NCI-H526 treated with DMSO at 0.1 percent for 48 hours (cell line): ENCODE data around the gene RSBN1.
"Not testable (repeated sequence)": the region's sequence is repeated elsewhere in the genome, so short reads cannot be mapped to it uniquely, and the experiment has no call there.

Source experiments
- DNase-seq: peaks from one replicate; lab custom pipeline; 2025; lab: John Stamatoyannopoulos, UW

Gene RSBN1

DNA sequence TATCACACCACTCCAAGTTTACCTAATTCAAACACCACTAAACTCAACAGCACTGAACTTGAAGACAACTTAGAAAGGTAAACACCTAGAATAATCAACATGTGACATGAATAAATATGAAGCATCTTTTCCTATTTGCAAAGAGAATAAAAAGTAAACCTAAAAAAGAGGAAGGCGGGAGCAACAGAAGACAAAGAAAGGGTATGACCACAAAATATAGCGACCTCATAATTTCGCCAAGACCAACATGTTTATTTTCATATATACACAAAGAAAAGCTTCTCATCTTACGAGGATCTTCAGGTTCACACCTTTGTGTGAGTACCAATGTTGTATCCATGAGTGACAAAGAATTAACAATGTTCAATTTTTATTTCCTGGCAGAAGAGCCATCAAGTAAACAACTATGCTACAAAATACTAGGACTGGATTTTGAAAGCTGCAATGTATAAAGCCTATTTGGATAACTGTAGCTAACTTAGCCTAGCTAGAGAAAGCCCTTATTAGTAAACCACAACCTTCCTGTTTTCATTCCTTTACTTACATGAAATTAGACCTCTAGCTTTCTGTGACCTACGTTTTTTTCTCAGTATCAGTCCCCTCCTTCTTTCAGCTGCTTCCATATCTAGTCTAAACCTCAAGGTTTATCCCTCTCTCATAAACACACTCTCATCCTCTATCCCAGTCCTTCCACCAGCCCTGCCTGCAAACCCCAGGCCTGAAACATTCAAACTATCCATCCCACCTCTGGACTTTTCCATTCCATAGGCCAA, 31.7 kb downstream of the RSBN1 start:
- DNase-seq, result peak; percentile 33

DNA sequence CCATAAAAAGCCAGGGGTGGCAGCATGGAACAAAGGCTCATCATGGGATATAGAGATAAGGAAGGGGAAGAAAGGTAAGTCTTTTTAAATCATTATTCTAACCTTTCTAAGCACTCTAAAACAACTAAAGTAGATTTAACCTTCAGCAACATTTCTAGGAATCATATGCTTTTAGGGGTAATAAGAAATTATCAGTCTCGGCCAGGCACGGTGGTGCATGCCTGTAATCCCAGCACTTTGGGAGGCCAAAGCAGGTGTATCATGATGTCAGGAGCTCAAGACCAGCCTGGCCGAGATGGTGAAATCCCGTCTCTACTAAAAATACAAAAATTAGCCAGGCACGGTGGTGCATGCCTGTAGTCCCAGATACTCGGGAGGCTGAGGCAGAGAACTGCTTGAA, 32.7 kb downstream of the RSBN1 start:
- no peak for DNase-seq

DNA sequence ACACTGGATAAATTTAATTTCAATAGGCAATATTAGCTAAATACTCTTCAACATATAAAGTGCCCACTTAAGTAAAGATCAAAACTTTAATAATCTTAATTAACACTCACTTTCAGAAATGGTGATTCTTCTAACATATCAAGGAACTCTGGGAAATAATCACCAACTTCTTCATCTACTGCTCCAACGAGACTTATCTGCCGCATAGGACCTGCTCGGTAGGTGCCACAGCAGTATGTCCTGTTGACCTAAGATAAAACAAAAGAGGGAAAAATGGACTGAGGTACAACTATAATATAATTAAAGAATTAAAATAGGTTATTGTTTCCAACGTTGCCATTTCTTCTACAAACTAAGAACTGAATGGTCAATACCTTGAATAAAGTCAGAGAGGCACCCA, 34.7 kb downstream of the RSBN1 start:
- no peak for DNase-seq

DNA sequence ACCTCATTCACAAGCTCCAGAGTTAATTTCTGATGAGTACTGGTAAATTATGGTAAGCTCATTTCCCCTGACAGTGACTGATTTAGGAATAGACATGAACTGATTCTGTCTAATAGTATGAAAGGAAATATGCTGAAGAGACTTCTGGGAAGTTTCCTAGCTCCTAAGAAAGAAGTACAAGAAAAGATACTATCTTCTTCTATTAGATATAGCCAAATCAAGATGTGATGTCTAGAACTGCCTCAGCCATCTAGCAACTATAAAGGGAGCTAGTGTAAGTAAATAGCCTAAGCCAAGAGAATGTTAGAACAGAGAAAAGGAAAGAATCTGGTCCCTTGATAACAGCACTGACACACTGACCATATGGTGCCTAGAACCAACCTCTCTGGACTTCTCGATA, 42.2 kb downstream of the RSBN1 start:
- DNase-seq, result no peak

DNA sequence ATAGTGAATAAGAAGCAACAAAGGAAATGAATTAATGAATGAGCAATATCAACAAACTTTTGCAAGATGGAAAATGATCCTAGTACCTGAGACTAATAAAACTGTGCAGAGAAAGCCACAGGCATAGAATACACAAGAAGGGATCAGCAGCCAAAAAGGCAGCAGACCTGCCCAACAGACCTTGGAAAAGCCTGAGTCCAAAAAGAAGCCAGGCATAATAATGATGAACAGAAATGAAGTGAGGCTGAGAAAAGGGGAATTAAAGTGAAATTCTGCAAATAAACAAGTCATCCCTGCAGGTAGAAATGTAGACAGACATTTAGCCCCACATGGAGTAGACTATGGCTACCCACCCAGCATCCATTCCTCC, 42.7 kb downstream of the RSBN1 start:
- no peak for DNase-seq

DNA sequence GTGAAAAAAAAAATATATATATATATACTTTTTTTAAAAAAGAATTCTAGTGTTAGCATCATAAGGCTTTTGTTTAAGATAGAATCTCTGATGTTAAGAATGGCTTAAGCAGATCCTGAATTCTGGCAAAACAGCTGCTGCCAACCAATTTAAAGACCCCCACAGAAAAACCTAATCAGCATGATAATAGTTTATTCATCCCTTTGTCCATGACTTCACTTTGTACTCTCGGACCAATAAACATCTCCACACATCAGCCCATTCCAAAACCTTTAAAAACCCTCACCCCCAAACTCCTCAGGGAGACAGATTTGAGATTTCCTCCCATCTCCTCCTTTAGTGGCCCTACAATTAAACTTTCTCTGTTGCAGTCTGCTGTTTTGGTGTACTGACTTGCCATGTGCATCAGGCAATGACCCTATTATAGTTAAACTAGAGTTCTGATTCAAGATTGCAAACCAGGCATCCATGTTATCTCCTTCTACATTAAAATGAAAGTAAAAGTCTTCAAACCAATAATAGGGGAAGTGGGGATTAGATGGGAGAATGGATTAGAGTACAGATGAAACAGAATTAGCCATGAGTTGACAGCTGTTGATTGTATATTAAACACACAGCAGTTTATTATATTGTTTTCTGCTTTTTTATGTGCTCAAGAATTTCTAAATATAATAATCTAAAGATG, 43.2 kb downstream of the RSBN1 start:
- no peak for DNase-seq

DNA sequence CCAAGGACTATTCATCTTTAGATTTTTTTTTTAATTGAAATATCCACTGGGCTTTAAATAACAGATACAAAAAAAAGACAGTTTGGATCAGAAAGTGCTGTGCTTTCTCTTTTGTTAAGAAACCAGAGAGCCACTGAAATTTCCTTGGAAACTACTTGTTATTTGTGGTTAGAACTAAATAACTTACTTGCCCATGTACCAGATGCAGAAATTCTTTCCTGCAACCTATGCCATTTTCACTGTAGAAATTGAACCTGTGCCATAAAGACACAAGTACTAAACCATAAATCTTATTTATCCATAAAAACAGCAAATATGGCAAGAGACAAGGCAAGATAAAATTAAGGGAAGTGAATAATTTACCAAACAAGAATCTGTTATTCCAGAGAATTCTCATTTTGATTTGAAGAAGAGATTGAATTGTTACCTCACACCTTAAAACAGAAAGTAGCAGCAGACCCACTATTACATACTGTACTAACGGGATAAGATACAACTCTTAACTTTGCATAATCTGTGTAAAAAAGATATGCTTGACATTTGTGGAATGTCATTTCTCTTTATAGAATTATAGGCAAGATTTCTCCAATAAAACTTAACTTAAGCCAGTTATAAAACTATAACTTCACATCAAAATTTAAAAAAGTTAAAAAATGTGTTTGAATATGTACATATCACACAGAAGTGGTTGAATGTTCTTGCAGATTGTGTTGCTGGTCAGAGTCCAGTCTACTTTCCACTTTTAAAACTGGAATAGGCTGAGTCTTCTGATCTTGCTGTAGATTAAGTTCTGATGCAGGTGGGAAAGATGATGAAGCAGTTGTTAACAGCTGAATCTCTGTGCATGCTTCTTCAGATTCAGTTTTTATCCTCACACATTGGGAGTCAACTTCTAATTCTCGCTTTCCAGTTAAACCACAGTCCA, 46.7 kb downstream of the RSBN1 start:
- DNase-seq, result no peak

DNA sequence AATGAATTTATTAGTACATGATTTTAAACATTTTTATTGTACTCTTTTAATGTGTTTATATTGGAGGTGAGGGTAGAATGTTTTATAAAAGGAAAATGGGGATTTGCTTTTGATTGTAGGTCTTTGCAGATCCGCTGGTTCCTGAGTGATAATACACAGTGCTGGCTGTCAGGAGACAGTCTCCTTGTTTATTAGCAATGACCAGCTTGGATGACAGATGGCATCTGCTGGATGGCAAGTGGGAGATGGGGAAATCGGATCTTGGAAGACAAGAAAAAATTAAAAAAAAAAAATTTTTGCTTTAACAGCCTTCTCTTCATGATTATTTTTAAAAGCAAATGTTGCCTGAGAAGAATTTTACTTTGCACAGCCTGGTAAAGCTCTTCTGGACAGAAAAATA, 48.6 kb downstream of the RSBN1 start:
- DNase-seq, result no peak

DNA sequence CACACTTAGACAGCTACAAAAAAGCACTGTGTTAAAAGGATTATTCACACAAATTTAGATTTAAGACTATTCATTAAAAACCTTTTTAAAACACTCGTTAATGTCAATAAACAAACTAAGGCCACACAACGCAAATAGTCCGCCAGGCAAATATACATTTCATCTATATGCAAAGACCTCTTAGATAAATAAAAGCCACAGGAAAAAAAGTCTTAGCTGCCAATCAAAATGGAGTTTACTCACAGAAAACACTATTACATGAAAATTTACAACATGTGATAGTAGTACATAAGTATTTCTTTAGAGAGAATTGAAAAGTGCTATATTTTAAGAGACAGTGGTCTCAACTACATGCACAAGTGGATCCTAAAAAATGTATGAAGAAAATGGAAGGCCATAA, 50.3 kb downstream of the RSBN1 start:
- peak; percentile 66 for DNase-seq

DNA sequence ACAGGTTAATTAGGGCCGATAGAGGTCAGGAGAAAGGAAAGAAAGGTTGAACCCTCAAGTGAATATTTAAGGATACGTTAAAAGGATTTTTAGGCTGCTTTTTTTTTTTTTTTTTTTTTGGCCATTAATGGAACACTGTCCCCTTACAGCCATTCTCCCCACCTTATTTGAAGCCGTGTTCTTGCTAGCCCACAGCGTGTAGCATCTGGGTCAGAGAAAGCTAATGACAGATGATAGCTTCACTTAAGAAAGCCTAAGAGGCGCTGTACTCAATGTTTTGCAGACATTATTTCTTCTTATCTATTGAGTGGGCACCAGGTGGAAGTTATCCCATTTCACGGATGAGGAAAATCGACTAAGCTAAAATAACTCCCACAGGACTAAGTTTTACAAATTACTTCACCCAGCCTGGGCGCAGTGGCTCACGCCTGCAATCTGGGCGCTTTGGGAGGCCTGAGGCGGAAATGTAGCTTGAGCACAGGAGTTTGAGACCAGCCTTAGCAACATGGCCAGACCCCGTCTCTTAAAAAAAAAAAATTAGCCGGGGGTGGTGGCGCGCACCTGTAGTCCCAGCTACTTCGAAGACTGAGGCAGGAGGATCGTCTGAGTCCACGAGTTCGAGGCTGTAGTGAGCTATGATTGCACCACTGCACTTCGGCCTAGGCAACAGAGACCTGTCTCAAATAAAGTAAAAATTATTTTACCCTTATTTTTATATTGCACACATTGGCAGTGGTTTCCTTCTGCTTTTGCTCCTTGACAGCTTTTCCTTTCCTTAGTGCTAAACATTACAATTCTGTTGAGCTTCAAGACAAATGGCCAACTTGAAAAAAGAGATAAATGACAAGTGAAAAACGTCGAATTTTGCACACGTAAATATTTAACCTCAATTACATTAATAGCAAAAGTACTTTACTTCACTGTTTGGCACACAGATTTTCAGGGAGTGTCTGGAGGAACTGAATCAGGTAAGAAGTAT, 51.9 kb downstream of the RSBN1 start:
- DNase-seq, result no peak

DNA sequence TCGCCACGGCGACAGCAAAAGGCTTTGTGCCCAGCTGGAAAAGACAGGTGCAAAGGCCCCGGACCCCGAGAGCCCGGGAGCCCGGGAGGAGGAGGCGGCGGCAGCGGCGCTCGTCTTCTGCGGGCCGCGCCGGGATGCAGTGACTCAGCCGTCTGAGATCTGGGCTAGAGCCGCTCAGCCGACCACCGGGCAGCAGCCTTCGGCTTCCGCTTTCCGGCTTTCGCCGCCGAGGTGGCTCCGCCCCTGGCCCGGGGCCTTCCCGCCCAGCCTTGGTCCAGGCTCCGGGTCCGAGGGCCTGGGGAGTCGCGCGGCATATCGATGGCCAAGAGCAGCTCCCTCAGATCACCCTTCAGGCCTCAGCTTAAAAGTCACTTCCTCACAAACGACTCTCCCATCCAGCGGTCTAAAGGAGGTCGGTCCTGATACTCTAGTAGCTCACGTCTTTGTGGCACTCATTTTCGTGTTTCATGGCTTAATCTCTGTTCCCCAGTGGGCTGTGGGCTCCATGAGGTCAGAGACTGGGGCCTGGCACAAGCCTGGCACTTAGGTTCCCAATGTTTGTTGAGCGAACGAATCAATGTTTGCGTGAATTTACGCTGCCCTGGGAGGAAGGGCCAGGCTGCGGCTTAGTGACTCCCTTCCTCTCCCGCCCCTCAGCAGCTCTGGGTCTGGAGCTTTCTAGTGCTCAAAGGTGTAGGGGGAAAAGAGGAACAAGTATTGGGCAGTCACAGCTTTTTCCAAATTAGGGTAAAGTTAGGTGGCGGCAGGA, 52.8 kb downstream of the RSBN1 start, which contains the start of gene PHTF1:
Gene PHTF1, minus strand, starts transcription at position 154 of the 769 bp plus-strand sequence. CDS start 783 bp downstream, outside the sequence.
- DNase-seq, result peak; percentile 34

DNA sequence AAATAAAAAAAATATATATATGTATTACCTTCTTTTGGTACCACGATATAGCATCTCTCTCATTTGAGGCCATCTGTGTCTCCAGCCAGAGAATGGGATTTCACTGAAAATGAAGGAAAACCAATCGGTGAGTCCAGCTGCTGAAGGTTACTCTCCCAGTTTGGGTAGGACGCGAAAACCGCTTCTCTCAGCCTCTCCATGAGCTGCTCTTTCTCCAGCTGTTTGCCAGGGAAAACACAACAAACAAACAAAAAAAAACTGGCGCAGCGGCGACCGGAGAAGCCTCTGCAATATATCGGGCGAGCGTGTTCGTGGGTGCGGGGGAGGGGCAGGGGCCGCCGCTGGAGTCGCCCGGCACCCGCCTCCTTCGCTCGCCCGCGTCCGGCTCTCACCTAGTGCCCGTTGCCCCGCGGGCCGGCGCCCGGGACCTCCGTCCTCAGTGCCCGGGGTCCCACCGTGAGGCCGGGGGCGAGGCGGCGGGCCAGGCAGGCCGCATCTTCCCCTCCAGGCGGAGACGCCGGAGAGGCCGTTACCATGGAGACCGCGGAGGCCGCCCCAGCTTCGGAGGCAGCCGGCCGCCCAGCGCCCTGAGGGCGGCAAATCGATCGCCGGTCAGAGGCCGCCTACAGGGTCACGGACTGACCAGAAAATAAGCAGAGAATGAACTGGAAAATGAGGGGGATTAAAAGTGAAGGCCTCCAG, 53.5 kb downstream of the RSBN1 start:
- DNase-seq, result peak; percentile 36

DNA sequence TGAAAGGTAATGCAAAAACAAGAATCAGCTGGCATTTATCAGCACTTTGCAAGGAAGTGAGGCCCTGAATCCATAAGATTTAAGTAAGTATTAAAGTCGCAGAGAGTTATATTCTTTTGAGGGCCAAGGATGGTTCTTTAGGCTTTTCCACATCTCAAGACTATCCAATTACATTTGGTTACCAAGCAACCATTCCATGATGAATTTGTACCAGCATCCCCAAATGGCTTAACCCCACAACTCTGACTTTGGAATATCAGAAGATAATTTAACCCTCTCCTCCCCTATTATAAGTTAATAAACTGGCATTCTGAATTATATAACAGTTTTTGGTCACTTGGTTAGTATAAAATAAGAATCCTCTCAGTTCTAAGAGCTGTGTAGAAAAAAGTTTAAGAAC, 55.8 kb downstream of the RSBN1 start:
- DNase-seq, result no peak

DNA sequence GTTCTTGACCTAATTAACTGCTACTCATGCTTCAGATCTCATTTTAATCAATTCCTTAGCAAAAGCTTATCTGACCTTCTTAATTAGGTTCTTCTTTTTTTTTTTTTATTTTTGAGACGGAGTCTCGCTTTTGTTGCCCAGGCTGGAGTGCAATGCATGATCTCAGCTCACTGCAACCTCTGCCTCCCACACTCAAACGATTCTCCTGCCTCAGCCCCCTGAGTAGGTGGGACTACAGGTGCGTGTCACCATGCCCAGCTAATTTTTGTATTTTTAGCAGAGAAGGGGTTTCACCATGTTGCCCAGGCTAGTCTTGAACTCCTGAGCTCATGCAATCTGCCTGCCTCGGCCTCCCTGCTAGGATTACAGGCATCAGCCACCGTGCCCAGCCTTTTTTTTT, 58.9 kb downstream of the RSBN1 start:
- not testable (repeated sequence) for DNase-seq

DNA sequence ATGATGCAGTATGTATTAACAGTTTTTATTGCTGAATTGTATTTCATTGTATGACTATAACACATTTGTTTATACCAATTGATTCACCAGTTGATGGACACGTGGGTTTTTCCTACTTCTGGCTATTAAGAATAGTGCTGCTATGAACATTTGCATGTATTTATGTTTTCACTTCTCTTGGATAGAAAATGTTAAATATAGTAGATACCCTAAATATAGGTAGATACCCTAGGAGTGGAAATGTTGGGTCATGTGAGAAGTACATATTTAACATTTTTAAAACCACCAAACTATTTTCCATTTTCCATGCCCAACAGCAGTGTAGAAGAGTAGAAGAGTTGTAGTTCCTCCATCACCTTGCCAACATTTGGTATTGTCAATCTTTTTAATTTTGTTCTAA, 60.8 kb downstream of the RSBN1 start:
- DNase-seq, result no peak

DNA sequence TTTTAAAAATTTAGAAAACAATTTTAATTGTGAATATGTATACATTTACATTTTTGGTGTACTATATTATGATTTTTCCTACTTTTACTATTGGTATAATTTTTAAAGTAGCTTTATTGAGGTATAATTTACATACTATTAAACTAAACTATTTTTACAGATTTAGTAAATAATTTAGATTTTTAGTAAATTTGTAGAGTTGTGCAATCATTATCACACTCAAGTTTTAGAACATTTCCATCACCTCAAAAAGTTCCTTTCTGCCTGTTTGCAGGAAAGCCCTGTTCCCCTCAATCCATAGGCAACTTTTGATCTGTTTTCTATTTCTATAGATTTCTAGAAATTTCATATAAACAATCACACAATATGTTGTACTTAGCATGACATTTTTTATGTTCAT, 61.2 kb downstream of the RSBN1 start:
- DNase-seq, result no peak

DNA sequence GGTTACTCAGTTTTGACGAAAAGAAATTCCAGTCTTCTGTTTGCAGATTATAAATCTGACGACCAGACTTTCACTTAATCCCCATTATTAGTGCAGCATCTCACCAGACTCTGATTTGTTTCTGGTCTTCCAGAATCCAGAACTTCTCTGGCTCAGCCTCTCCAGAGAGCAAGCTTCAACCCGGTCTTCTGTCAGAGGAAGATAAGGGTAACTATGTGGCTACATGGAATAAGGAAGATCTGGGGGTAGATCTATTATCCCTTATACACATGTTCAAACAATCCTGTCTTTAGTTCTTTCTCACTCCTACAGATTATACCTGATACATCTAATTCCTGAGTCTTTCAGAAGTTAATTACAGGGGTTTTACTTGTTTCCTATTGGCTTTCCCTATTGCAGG, 62.9 kb downstream of the RSBN1 start:
- no peak for DNase-seq

DNA sequence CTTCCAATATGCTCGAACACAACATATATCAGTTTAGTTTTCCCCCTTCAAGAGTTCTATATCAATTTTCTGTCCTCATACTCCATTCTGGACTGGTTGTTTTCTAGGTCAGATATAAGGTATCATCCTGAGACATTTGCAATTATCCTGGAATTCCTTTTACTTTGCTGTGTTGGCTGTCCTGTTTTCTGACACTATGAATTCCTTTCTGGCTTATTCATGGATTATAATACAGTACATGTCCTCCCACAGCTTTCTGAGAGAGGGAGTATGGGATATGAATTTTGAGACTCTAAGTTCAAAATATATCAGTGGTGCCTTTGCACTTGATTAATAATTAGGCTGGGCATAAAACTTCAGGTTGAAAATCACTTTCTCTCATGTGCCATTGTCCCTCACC, 64.9 kb downstream of the RSBN1 start:
- DNase-seq, result no peak

DNA sequence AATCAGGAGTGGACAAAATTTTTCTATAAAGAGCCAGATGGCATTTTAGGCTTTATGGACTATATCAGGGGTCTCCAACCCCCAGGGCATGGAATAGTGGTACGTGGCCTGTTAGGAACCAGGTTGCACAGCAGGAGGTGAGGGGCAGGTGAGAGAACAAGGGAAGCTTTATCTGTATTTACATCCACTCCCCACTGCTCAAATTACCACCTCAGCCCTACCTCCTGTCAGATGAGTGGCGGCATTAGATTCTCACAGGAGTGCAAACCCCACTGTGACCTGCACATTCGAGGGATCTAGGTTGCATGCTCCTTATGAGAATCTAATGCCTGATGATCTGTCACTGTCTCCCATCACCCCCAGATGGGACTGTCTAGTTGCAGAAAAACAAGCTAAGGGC, 66.9 kb downstream of the RSBN1 start:
- no peak for DNase-seq

DNA sequence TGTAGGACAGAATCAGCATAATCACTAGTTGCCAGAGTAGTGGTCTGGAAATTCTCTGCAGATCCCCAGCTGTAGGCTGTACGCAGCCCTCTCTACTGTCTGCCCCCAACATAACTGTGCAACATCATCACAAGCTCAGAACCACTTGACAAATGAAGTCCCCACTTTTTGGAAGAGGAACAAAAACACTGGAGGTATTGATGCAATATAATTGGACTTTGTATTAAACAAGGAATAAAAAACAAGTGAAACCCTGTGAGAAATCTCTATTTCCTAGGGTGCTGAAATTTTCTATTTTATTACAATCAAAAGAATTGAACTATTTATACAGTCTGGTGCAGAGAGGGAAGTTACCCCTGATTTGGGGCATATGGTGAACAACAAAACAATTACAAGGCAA, 68.2 kb downstream of the RSBN1 start:
- no peak for DNase-seq
